ENCODE results near the gene MAPKAP1.

- TF ChIP-seq CTCF (IDR thresholded peaks at IDR 0.05) (no peak), POLR2A (IDR thresholded peaks at IDR 0.05) (no peak)
Measured at GRCh38 chr9:125742657-125743056, 35.6 kb upstream of the MAPKAP1 start.
